Cerebellar cortex (tissue), 1 donor: ENCODE data around the gene NOL7.

Experiments used
- DNase-seq: peaks from one replicate; pipeline ENCODE4 v3.0.0-alpha.2; 2015; ENCODE audit warnings: low spot score

The NOL7 gene

GRCh38 chr6:13654496-13654895 lies 39.4 kb downstream of the NOL7 start:
- no peak for DNase-seq

- no peak for DNase-seq
These were observed 40.6 kb downstream of the NOL7 start for GRCh38 chr6:13655700-13656099.

DNA sequence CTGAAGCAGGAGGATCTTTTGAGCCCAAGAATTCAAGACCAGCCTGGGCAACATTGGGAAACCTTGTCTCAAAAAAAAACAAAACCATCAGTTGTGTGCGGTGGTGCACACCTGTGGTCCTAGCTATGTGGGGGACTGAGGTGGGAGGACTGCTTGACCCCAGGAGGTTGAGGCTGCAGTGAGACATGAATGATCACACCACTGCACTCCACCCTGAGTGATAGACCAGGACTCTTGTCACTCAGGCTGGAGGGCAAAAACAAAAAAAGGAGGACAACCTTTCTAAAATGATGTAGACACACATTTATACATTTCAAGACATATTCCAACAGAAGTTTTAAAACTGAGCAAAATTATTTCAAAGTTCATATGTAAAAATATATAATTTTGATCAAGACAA lies 45.1 kb downstream of the NOL7 start:
- no peak for DNase-seq

DNA sequence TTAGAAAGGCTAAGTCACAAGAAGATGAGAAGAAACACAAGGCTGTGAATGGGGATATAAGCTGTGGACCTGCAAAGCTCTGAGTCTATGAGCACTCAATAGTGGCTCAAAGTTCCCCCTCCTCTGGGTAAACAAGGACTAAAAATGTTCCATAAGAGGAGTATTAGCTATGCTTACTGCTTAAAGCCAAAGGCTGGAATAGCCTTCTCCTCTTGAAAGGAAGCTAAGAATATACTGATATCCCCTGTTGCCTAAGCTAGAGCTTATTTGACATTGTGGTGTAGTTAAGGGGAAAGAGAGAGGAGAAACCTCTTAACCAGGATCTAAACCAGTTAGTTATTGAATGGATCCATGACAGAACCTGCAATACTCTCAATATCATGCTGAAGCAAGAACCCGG lies 45.8 kb downstream of the NOL7 start:
- no peak for DNase-seq

- DNase-seq = no peak
These were observed 46.5 kb downstream of the NOL7 start for GRCh38 chr6:13661647-13662046.

GRCh38 chr6:13662651-13663334 lies 47.7 kb downstream of the NOL7 start:
- DNase-seq = no peak

- DNase-seq = no peak
These were observed 48.9 kb downstream of the NOL7 start for GRCh38 chr6:13663986-13664385.

DNA sequence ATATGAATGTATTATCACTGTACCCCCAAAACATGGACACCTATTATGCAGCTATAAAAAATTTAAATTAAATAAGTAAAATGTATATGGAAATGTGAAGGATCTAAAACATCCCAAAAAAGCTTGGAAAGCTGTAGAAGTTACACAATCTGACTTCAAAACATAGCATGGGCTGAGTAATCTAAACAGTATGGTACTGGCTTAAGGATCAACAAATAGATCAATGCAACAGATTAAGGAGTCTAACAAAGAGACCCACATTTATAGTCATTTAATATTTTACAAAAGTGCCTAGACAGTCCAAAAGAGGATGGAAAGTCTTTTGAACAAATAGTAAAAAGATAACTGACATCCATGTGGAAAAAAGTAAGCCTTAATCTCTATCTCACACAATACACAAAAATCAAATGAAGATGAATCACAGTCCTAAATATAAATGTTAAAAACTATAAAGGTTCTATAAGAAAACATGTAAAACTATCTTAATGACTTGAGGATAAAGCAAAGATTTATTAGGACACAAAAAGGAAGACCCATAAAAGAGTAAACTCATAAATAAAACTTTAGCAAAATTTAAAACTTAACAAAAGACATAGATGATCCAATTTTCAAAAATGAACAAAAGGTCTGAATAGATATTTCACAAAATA lies 49.7 kb downstream of the NOL7 start:
- no peak for DNase-seq

DNA sequence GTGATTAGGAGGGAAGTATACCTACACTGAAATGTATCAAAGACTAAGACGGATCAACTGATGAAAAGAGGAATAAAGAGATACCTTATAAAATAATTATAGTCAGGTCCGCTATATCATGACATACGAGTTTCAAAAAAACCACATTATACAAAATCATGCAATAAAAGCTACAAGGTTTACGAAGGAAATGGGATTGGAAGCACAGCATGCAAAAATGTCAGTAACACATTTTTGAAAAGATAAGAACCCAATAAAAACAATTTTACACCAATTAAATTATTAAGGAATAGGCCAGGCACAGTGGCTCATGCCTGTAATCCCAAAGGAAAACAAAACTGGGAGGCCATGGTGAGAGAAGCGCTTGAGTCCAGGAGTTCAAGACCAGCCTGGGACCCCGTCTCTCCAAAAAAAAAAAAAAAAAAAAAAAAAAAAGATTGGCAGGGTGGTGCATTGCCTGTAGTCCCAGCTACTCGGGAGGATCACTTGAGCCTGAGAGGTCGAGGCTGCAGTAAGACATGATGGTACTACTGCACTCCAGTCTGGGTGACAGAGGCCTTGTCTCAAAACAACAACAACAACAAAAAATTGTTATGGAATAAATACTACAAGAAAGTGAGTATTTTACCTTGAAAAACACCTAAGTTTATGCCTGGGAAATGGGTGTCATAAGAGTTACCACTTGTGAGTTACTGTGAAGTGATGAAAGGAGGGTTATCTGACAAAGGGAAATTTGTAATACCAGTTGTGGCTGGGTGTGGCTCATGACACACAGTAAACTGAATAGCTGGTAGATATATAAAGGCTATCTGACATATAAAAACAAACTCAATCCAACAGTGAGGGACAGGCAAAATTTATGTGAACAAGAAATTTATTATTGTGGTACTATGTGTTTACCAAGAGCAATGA lies 51.3 kb downstream of the NOL7 start:
- DNase-seq = no peak

DNA sequence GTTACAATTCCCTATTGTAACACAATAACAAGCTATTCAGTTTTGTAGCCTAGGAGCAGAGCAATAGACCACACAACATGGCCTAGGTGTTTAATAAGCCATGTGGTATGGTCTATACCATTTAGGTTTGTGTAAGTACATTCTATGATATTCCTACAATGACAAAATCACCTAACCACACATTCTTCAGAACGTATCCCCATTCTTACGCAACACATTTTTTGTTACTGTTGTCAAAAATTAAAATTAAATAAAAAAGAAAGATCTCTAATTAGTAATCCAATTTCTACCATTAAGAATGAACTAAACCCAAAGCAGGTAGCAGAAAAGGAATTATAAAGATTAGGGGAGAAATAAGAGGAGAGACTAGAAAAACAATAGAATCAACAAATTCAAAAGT lies 52.5 kb downstream of the NOL7 start:
- no peak for DNase-seq

- no peak for DNase-seq
These were observed 53.3 kb downstream of the NOL7 start for GRCh38 chr6:13668291-13668928.

GRCh38 chr6:13669476-13669875 lies 54.3 kb downstream of the NOL7 start:
- DNase-seq = no peak
